Measurements from ENCODE around the gene EEF1B2.
A peak's percentile ranks its signal among the peaks of the same experiment; 100 is the strongest.
"Not testable (repeated sequence)": the region's sequence is repeated elsewhere in the genome, so short reads cannot be mapped to it uniquely, and the experiment has no call there.

EEF1B2 gene

DNA sequence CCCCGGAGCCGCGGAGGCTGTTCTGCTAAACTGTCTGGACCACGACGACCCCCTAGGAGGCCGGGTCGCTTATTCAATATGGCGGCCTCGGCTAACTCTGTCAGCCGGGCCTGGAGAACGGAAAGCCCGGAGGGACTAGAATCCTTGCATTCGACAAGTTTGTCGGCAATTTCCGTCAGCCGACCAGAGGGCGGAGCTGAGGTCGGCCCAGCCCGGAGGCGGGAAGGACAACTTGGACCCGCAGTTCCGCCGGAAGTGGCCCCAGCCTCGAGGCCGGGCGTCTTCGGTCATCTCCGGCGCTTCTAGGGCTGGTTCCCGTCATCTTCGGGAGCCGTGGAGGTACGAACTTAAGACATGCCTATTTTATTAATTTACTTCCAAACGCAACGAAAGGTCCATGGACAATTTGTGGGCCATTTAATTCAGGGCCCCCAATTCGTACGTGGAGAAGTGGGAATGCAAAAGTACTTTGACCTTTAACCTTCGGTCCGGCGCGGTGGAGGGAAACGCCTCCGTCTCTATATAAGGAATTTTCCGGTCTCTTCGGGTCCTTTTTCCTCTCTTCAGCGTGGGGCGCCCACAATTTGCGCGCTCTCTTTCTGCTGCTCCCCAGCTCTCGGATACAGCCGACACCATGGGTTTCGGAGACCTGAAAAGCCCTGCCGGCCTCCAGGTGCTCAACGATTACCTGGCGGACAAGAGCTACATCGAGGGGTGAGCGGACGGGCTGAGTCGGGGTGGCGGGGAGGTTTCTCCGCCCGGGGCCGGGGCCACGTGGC lies at the start of gene EEF1B2, which contains the start of gene NDUFS1:
EEF1B2 (plus strand) TSS at position 550 of the 779 bp plus-strand sequence; CDS start at position 635, 85 bp downstream.
NDUFS1 (minus strand) TSS at position 99 of the 779 bp plus-strand sequence. CDS start 5,766 bp downstream, outside the sequence.
- no peaks in the 10 kb centered on the region for H3K9me3 ChIP-seq (ENCODE audit: control insufficient read depth, insufficient read depth, low read length)
- peak within 1 kb of the TSS; percentile 98 for H3K9ac ChIP-seq (ENCODE audit: low read depth, low read length)
- no peaks in the 10 kb centered on the region; the same call in 1 of the 2 replicates for H3K4me1 ChIP-seq (ENCODE audit: insufficient read depth, low read length)
- H3K36me3 ChIP-seq (ENCODE audit: insufficient read depth, low read length), result peaks cover 8% of the 10 kb centered on the region; the same call in 1 of the 2 replicates

DNA sequence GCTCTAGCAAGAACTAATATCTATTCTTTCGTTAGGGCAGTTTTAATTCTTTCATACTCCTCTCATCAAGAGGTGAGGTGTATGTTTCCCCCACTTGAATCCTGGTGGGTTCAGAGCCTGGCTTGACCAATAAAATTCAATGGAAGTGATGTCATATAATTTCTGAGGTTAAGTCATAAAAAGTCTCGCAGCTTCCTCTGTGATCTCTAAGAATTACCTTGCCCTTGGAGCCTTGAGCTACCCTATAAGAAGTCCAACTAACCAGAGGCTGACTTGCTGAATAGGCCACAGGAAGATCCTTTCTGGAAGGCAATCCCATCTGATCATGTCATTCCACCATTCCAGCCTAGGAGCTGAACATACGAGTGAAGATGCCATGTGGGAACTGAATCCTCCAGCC lies 47.6 kb upstream of the EEF1B2 start:
- Histone ChIP-seq H3K36me3 (ENCODE audit: insufficient read depth, low read length) (no peaks in the 10 kb centered on the region), H3K9me3 (ENCODE audit: control insufficient read depth, insufficient read depth, low read length) (no peaks in the 10 kb centered on the region), H3K9ac (ENCODE audit: low read depth, low read length) (no peak overlapping the region), H3K4me1 (ENCODE audit: insufficient read depth, low read length) (no peaks in the 10 kb centered on the region)

DNA sequence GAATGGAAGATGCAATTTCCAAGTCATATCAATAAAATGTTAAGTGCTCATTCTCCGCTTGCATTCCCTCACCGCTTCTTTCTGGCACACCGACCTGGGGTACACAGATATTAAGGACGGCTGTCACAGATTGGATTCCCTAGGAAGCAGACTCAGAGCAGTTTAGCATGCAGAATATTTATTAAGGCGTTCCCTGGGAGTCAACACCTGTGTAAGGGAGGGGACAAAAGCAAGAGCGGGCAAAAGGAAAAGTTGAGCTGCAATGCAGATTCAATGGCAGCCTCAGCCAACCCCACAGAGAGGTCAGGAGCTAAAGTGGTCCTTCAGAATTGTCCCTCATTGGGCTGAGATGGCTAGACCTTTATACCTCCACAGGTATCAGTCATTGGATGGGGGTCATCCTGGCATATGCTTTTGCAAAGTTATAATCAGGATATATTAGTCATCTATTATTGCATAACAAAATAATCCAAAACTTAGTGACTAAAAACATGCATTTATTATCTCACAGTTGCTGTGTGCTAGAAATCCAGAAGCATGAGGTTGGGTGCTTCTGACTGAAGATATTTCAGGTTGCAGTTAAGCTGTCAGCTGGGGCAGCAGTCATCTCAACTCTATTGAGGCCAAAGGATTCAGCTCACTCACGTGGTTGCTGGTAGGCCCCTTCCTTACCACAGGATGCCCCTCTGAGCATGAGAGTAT lies 46.7 kb upstream of the EEF1B2 start:
- Histone ChIP-seq H3K9me3 (ENCODE audit: control insufficient read depth, insufficient read depth, low read length) (no peaks in the 10 kb centered on the region), H3K36me3 (ENCODE audit: insufficient read depth, low read length) (no peaks in the 10 kb centered on the region), H3K4me1 (ENCODE audit: insufficient read depth, low read length) (no peaks in the 10 kb centered on the region), H3K9ac (ENCODE audit: low read depth, low read length) (no peak overlapping the region)

DNA sequence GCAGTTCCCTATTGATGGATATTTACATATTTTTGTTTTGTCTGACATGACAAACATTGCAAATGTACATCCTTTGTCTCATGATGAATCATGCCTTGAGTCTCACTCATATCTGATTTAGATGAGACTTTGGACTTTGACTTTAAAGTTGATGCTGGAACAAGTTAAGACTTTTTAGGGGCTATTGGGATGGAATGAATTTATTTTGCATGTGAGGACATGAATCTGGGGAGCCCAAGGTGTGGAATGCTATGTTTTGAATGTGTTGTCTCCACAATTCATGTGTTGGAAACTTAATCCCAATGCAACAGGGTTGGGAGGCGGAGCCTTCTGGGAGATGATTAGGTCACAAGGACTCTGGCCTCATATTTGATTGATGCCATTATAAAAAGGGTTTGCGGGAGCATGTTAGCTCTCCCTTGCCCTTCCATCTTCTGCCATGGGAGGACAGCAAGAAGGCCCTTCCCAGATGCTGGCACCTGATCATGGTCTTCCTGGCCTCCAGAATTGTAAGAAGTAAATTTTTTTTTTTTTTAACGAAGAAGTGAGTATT lies 44.6 kb upstream of the EEF1B2 start:
- H3K36me3 ChIP-seq (ENCODE audit: insufficient read depth, low read length), result no peaks in the 10 kb centered on the region
- H3K4me1 ChIP-seq (ENCODE audit: insufficient read depth, low read length), result no peaks in the 10 kb centered on the region
- no peaks in the 10 kb centered on the region for H3K9me3 ChIP-seq (ENCODE audit: control insufficient read depth, insufficient read depth, low read length)
- H3K9ac ChIP-seq (ENCODE audit: low read depth, low read length), result no peak overlapping the region

DNA sequence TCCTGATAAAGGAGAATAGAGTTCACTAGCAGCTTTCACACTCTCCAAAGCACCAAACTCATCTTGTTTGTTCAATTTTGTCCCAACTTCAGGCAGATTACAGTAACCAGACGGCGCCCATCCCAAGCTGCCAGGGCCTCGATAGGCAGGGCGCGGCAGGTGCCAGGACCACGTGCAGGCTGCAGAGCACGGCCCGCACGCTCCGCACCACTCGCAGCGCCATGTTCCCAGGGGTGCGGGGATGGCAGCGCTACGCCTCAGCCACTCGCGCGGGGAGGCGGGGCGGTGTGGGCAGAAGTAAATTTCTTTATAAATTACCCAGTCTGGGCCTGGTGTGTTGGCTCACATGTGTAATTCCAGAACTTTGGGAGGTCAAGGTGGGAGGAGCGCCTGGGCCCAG lies 43.4 kb upstream of the EEF1B2 start:
- Histone ChIP-seq H3K36me3 (ENCODE audit: insufficient read depth, low read length) (peaks cover 6% of the 10 kb centered on the region; the same call in 1 of the 2 replicates), H3K9ac (ENCODE audit: low read depth, low read length) (no peak overlapping the region), H3K9me3 (ENCODE audit: control insufficient read depth, insufficient read depth, low read length) (no peaks in the 10 kb centered on the region), H3K4me1 (ENCODE audit: insufficient read depth, low read length) (no peaks in the 10 kb centered on the region)

DNA sequence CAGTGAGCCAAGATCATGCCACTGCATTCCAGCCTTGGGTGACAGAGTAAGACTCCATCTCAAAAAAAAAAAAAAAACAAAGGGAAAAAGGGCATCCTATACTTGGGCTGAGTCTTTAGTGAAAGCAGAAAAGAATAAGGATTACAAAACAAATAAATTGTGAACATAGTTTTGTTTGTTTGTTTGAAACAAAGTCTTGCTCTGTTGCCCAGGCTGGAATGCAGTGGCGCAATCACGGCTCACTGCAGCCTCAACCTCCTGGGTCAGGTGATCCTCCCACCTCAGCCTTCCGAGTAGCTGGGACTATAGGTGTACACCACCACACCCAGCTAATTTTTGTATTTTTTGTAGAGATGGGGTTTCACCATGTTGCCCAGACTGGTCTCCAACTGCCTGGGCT lies 37.1 kb upstream of the EEF1B2 start:
- H3K36me3 ChIP-seq (ENCODE audit: insufficient read depth, low read length), result peaks cover 15% of the 10 kb centered on the region
- H3K9ac ChIP-seq (ENCODE audit: low read depth, low read length); H3K9me3 ChIP-seq (ENCODE audit: control insufficient read depth, insufficient read depth, low read length); H3K4me1 ChIP-seq (ENCODE audit: insufficient read depth, low read length): not testable (repeated sequence)

DNA sequence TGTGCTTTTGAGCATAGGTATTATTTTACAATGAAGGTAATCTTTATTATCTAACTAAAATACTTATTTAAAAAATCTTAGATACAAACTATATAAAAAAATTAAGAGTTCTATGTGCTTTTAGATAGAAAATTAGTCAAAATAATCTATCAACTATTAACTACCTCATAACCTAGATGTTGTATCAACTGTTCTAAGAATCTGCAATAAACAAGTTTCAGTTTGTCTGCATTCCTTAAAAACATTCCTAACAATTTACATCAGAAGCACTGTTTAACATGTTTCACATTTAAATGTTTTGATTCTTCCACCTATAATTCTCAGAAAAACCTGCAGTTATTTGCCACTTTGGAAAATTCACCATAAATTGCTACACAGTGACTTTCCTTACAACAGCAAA lies 33.8 kb upstream of the EEF1B2 start:
- H3K9ac ChIP-seq (ENCODE audit: low read depth, low read length), result no peak overlapping the region
- H3K36me3 ChIP-seq (ENCODE audit: insufficient read depth, low read length), result peaks cover 13% of the 10 kb centered on the region
- no peaks in the 10 kb centered on the region for H3K4me1 ChIP-seq (ENCODE audit: insufficient read depth, low read length)
- H3K9me3 ChIP-seq (ENCODE audit: control insufficient read depth, insufficient read depth, low read length), result no peaks in the 10 kb centered on the region

DNA sequence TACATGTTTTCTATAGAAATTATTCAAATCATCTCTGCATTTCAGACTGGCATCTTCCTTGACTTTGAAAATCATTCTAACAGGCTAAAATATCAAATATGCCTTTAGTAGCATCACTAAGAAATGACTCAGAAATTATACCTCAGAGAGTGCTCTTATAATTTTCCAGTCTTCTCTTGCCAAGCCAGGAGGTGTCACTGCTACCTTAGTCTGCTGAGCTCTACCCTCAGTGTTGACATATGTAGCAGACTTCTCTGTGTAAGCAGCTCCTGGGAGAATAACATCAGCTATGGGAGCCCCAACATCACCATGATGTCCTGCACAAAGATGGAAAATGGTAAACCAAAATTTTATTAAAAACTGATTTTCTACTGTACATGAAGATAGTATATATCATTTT lies 32.0 kb upstream of the EEF1B2 start:
- no peak overlapping the region for H3K9ac ChIP-seq (ENCODE audit: low read depth, low read length)
- no peaks in the 10 kb centered on the region for H3K9me3 ChIP-seq (ENCODE audit: control insufficient read depth, insufficient read depth, low read length)
- H3K36me3 ChIP-seq (ENCODE audit: insufficient read depth, low read length), result peaks cover 13% of the 10 kb centered on the region
- no peaks in the 10 kb centered on the region for H3K4me1 ChIP-seq (ENCODE audit: insufficient read depth, low read length)

DNA sequence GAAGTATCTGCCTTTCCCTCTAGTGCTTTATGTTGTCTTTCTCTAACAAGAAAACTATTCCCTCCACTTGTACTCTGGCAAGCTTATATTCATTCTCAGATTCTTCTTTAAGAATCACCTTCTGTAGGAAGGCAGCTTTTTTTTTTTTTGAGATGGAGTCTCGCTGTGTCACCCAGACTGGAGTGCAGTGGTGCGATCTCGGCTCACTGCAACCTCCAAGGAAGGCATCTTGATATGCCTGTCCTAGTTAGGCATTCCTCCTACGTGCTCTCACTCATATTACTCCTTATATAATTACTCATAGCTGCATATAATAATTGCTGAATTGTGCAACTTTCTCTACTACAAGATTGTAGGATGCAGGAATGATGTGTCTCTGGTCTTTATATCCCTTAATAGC lies 16.2 kb upstream of the EEF1B2 start:
- Histone ChIP-seq H3K4me1 (ENCODE audit: insufficient read depth, low read length) (no peaks in the 10 kb centered on the region), H3K9ac (ENCODE audit: low read depth, low read length) (no peak overlapping the region), H3K9me3 (ENCODE audit: control insufficient read depth, insufficient read depth, low read length) (no peaks in the 10 kb centered on the region), H3K36me3 (ENCODE audit: insufficient read depth, low read length) (peaks cover 54% of the 10 kb centered on the region)

DNA sequence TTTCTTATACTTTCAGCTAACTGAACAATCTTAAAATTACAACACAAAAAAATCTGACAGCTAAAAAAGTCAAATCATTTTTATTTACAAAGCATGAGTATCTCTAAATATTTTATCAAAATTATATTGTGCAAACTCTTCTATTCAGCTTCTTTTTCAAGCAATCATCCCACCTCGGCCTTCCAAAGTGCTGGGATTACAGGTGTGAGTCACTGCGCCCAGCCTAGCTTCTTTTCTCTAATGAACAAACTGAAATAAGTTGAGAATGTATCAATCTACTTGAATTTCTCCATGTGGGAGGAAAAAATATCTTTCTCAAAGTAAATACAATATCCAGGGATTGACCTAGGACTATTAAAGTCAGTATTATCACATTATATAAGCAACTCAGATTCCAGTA lies 15.3 kb upstream of the EEF1B2 start:
- Histone ChIP-seq H3K9ac (ENCODE audit: low read depth, low read length) (no peak overlapping the region), H3K9me3 (ENCODE audit: control insufficient read depth, insufficient read depth, low read length) (no peaks in the 10 kb centered on the region), H3K36me3 (ENCODE audit: insufficient read depth, low read length) (peaks cover 56% of the 10 kb centered on the region), H3K4me1 (ENCODE audit: insufficient read depth, low read length) (no peaks in the 10 kb centered on the region)

DNA sequence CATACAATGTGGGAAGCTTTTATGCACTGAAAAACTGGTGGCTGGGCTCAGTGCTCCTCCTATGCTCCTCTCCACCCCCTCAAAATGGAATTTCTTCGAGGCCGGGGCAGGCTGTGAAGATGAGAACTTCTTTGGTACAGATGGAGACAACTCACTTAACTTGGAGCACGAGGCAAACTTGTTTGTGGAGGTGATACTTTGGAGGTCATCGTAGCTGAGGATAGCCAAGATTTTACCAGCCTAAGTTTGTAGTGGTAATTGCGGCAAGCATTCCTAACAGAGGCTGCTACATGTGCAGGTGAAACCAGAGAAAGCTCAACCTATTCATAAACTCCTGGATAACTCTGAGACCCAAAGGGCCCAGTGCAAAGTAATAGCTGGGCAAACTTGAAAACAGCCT lies 14.0 kb upstream of the EEF1B2 start:
- H3K9me3 ChIP-seq (ENCODE audit: control insufficient read depth, insufficient read depth, low read length), result no peaks in the 10 kb centered on the region
- H3K9ac ChIP-seq (ENCODE audit: low read depth, low read length), result no peak overlapping the region

DNA sequence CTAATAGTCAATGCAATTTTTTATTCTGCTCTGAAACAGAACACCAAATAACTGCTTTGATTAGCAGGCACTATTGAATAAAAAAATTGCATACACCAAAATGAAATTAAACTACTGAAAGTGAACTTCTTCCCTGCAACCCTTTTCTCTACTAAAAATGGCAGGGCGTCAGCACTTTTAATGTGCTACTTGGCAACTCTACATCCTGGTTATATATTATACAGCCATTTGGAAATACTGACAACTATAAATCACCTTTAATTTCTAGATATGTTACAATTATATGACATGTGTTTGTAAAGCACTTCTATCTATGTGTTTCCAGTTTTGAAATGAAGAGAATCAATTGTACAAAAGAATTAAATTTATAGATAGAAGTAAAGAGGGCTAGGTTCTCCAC lies 10.4 kb upstream of the EEF1B2 start:
- Histone ChIP-seq H3K9ac (ENCODE audit: low read depth, low read length) (no peak overlapping the region), H3K36me3 (ENCODE audit: insufficient read depth, low read length) (peaks cover 35% of the 10 kb centered on the region), H3K9me3 (ENCODE audit: control insufficient read depth, insufficient read depth, low read length) (no peaks in the 10 kb centered on the region), H3K4me1 (ENCODE audit: insufficient read depth, low read length) (no peaks in the 10 kb centered on the region)

More for the DNA sequence above, 14.0 kb upstream of the EEF1B2 start:
- H3K4me1 ChIP-seq (ENCODE audit: insufficient read depth, low read length), result no peaks in the 10 kb centered on the region
- peaks cover 54% of the 10 kb centered on the region for H3K36me3 ChIP-seq (ENCODE audit: insufficient read depth, low read length)

DNA sequence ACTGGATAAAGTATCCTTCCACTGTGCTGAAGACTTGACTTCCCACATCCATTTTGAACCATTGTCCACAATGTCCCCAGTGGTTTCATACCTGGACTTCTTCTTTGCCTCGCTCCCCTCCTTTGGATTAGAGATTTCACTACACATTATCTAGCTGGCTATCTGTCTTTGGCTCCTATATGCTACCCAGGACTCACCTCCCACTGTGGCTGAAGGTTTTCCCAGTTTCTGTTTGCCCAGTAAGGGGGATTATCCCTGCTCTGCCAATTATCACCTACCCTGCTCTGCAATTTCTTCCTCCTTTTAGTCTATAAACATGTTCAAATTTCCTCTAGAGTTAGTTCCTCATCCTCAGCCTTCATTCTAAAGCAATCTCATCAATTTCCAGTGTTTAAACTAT lies 9.5 kb upstream of the EEF1B2 start:
- peaks cover 28% of the 10 kb centered on the region for H3K36me3 ChIP-seq (ENCODE audit: insufficient read depth, low read length)

DNA sequence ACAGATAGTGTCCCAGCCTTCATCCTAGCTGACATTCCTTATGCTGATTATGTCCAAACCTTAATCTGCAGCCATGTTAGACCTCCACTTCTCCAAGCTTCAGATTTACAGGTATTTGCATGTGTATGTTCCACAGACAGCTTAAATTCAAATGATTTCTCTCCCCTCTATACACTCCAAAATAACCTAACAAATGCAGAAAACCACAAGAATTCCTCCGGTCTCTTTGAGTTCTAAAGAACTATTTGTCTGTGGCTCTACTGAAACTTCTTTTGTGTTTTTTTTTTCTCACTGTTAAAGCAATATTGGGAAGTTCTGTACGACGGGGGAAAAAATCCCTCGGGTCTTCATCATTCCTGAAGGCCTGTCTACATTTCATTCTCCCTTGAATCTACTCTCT lies 9.1 kb upstream of the EEF1B2 start:
- peaks cover 24% of the 10 kb centered on the region for H3K36me3 ChIP-seq (ENCODE audit: insufficient read depth, low read length)
- H3K9ac ChIP-seq (ENCODE audit: low read depth, low read length), result no peak overlapping the region
- no peaks in the 10 kb centered on the region for H3K4me1 ChIP-seq (ENCODE audit: insufficient read depth, low read length)
- H3K9me3 ChIP-seq (ENCODE audit: control insufficient read depth, insufficient read depth, low read length), result no peaks in the 10 kb centered on the region

More for the DNA sequence above, 9.5 kb upstream of the EEF1B2 start:
- Histone ChIP-seq H3K9me3 (ENCODE audit: control insufficient read depth, insufficient read depth, low read length) (no peaks in the 10 kb centered on the region), H3K9ac (ENCODE audit: low read depth, low read length) (no peak overlapping the region), H3K4me1 (ENCODE audit: insufficient read depth, low read length) (no peaks in the 10 kb centered on the region)

DNA sequence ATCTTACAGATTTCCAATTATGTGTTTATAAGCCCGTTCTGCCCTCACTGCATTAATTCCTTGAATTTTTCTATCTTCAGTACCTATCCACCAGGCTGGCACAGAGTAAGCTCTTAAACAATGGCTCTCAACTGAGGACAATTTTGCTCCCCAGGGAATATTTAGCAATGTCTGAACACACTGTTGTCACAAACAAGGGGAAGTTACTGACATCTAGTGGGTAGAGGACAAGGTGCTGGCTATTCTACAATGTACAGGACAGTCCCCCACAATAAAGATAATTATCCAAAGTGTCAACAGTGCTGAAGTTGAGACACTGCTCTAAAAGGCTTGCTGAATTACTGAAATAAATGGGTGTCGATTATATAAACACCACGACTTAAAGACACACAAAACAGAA lies 5.5 kb upstream of the EEF1B2 start:
- Histone ChIP-seq H3K4me1 (ENCODE audit: insufficient read depth, low read length) (no peaks in the 10 kb centered on the region), H3K9me3 (ENCODE audit: control insufficient read depth, insufficient read depth, low read length) (no peaks in the 10 kb centered on the region), H3K36me3 (ENCODE audit: insufficient read depth, low read length) (no peaks in the 10 kb centered on the region), H3K9ac (ENCODE audit: low read depth, low read length) (no peak overlapping the region)
